Endothelial cell of umbilical vein (primary cell): Measurements from ENCODE around the gene CPT1A.

Experiments
- POLR2A ChIP-seq: IDR thresholded peaks from 2 replicates; pipeline ENCODE4 v1.6.1; 2012; ENCODE audit warnings: low read depth, mild to moderate bottlenecking, control low read depth, low read length
- TF ChIP-seq, protein P1 (sequence below), 2 donors: IDR thresholded peaks; 1 replicate in 1 of 2; 2 replicates in 1 of 2; pipeline ENCODE4 v1.5.1; 2011; ENCODE audit warnings: low read length in 2 of 2, mild to moderate bottlenecking in 2 of 2, moderate library complexity in 2 of 2, control low read depth in 1 of 2, inconsistent platforms in 1 of 2, low read depth in 1 of 2; ENCODE audit not compliant: insufficient read depth in 1 of 2; ENCODE audit errors: extremely low read depth in 1 of 2

DNA sequence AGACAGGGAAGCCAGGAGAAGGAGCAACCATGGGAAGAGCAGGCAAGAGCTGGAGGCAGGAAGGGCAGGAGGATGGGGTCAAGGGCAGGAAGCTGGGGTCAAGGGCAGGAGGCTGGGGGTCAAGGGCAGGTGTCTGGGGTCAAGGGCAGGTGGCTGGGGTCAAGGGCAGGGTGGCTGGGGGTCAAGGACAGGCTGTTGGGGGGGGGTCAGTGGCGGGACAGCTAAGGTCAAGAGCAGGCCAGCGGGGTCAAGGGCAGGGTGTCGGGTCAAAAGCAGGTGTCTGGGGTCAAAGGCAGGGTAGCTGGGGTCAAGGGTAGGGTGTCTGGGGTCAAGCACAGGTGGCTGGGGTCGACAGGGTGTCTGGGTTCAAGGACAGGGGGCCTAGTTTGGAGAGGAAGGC lies 24.2 kb downstream of the CPT1A start:
- no peak for TF ChIP-seq POLR2A
- TF ChIP-seq, protein P1, sequence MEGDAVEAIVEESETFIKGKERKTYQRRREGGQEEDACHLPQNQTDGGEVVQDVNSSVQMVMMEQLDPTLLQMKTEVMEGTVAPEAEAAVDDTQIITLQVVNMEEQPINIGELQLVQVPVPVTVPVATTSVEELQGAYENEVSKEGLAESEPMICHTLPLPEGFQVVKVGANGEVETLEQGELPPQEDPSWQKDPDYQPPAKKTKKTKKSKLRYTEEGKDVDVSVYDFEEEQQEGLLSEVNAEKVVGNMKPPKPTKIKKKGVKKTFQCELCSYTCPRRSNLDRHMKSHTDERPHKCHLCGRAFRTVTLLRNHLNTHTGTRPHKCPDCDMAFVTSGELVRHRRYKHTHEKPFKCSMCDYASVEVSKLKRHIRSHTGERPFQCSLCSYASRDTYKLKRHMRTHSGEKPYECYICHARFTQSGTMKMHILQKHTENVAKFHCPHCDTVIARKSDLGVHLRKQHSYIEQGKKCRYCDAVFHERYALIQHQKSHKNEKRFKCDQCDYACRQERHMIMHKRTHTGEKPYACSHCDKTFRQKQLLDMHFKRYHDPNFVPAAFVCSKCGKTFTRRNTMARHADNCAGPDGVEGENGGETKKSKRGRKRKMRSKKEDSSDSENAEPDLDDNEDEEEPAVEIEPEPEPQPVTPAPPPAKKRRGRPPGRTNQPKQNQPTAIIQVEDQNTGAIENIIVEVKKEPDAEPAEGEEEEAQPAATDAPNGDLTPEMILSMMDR (IDR thresholded peaks at IDR 0.05; ENCODE audit: extremely low read depth in 1 of 2, insufficient read depth in 1 of 2, low read depth in 1 of 2, low read length in 2 of 2) = no peak
